SW480 (cell line): ENCODE results near the gene PTPRR.
"Not testable (repeated sequence)": the region's sequence is repeated elsewhere in the genome, so short reads cannot be mapped to it uniquely, and the experiment has no call there.

Source experiments
- DNase-seq: peaks from one replicate; pipeline ENCODE4 v3.0.0-alpha.2; 2016; ENCODE audit warnings: low spot score

Gene PTPRR

GRCh38 chr12:70744178-70744577 lies 176.4 kb downstream of the PTPRR start:
- DNase-seq: peak; percentile 2

- no peak for DNase-seq
These were observed 179.3 kb downstream of the PTPRR start for GRCh38 chr12:70741256-70741655.

- no peak for DNase-seq
These were observed 180.8 kb downstream of the PTPRR start for GRCh38 chr12:70739756-70740155.

GRCh38 chr12:70736351-70737133 lies 184.0 kb downstream of the PTPRR start:
- DNase-seq: no peak

- not testable (repeated sequence) for DNase-seq
These were observed 185.3 kb downstream of the PTPRR start for GRCh38 chr12:70735197-70735596.

GRCh38 chr12:70733385-70733784 lies 187.2 kb downstream of the PTPRR start:
- DNase-seq: peak; percentile 63

- DNase-seq: no peak
These were observed 188.3 kb downstream of the PTPRR start for GRCh38 chr12:70732287-70732686.

- DNase-seq: no peak
These were observed 189.8 kb downstream of the PTPRR start for GRCh38 chr12:70730675-70731180.

- DNase-seq: peak; percentile 3
These were observed 196.1 kb downstream of the PTPRR start for GRCh38 chr12:70724444-70724843.

GRCh38 chr12:70722584-70723343 lies 197.8 kb downstream of the PTPRR start:
- DNase-seq: no peak

GRCh38 chr12:70721656-70722357 lies 198.7 kb downstream of the PTPRR start:
- no peak for DNase-seq

- DNase-seq: no peak
These were observed 199.3 kb downstream of the PTPRR start for GRCh38 chr12:70721216-70721615.

GRCh38 chr12:70719672-70720420 lies 200.7 kb downstream of the PTPRR start:
- DNase-seq: peak; percentile 12

GRCh38 chr12:70719071-70719470 lies 201.5 kb downstream of the PTPRR start:
- DNase-seq: no peak

- peak; percentile 2 for DNase-seq
These were observed 208.7 kb downstream of the PTPRR start for GRCh38 chr12:70711831-70712230.

- DNase-seq: no peak
These were observed 211.5 kb downstream of the PTPRR start for GRCh38 chr12:70709022-70709421.

GRCh38 chr12:70706611-70707010 lies 213.9 kb downstream of the PTPRR start:
- DNase-seq: no peak

GRCh38 chr12:70698345-70698744 lies 222.2 kb downstream of the PTPRR start:
- no peak for DNase-seq

GRCh38 chr12:70695361-70696023 lies 225.0 kb downstream of the PTPRR start:
- DNase-seq: no peak

- DNase-seq: peak; percentile 1
These were observed 227.8 kb downstream of the PTPRR start for GRCh38 chr12:70692681-70693288.
